Trophoblast cell (in vitro differentiated cells and primary cell): ENCODE measurements around the gene DBX2.

Experiments used
- DNase-seq, 2 donors: peaks; one replicate each; pipeline ENCODE4 v3.0.0-alpha.2; 2016
- H2AFZ ChIP-seq: 2 replicates; pipeline ENCODE4 v1.6.1; 2013; ENCODE audit warnings: low read length, moderate library complexity, mild to moderate bottlenecking; ENCODE audit not compliant: insufficient read depth, poor library complexity
- H2AK5ac ChIP-seq: 2 replicates; pipeline ENCODE4 v1.6.1; 2013; ENCODE audit warnings: mild to moderate bottlenecking, low read length
- H2BK120ac ChIP-seq: 2 replicates; pipeline ENCODE4 v1.6.1; 2013; ENCODE audit warnings: low read length, mild to moderate bottlenecking, moderate library complexity; ENCODE audit not compliant: insufficient read depth, poor library complexity
- H2BK12ac ChIP-seq: 2 replicates; pipeline ENCODE4 v1.6.1; 2013; ENCODE audit warnings: mild to moderate bottlenecking, low read length, moderate library complexity
- H2BK5ac ChIP-seq: 2 replicates; pipeline ENCODE4 v1.6.1; 2013; ENCODE audit warnings: low read length, low read depth, moderate library complexity, mild to moderate bottlenecking; ENCODE audit not compliant: poor library complexity
- H3K14ac ChIP-seq: 2 replicates; pipeline ENCODE4 v1.6.1; 2013; ENCODE audit warnings: mild to moderate bottlenecking, low read length
- H3K18ac ChIP-seq: 2 replicates; pipeline ENCODE4 v1.6.1; 2013; ENCODE audit warnings: mild to moderate bottlenecking, low read length
- H3K23ac ChIP-seq: 2 replicates; pipeline ENCODE4 v1.6.1; 2013; ENCODE audit warnings: low read length
- H3K27ac ChIP-seq: 2 replicates; pipeline ENCODE4 v1.5.1; 2013; ENCODE audit warnings: low read depth, mild to moderate bottlenecking, inconsistent platforms, low read length, moderate library complexity
- H3K27me3 ChIP-seq: 2 replicates; pipeline ENCODE4 v1.6.1; 2013; ENCODE audit warnings: inconsistent platforms, mild to moderate bottlenecking, low read length, moderate library complexity; ENCODE audit not compliant: insufficient read depth
- H3K36me3 ChIP-seq, 2 experiments: 1 replicate in 1 of 2; 2 replicates in 1 of 2; pipeline ENCODE4 v1.6.1; 2013; ENCODE audit warnings: low read length in 2 of 2, mild to moderate bottlenecking in 2 of 2, moderate library complexity in 1 of 2; ENCODE audit not compliant: insufficient read depth in 2 of 2, control insufficient read depth in 1 of 2
- H3K4ac ChIP-seq: 2 replicates; pipeline ENCODE4 v1.6.1; 2013; ENCODE audit warnings: low read depth, mild to moderate bottlenecking, low read length, moderate library complexity
- H3K4me1 ChIP-seq, 2 experiments: 1 replicate in 1 of 2; 2 replicates in 1 of 2; pipeline ENCODE4 v1.6.1; 2013; ENCODE audit warnings: low read length in 2 of 2, mild to moderate bottlenecking in 2 of 2, moderate library complexity in 1 of 2; ENCODE audit not compliant: insufficient read depth in 2 of 2, control insufficient read depth in 1 of 2
- H3K4me2 ChIP-seq: 2 replicates; pipeline ENCODE4 v1.6.1; 2013; ENCODE audit warnings: inconsistent platforms, mild to moderate bottlenecking, low read length, moderate library complexity
- H3K4me3 ChIP-seq: 2 replicates; pipeline ENCODE4 v1.5.1; 2013; ENCODE audit warnings: mild to moderate bottlenecking, low read depth, low read length, inconsistent platforms
- H3K79me1 ChIP-seq: one replicate; pipeline ENCODE4 v1.6.1; 2013; ENCODE audit warnings: low read length
- H3K79me2 ChIP-seq: 2 replicates; pipeline ENCODE4 v1.6.1; 2013; ENCODE audit warnings: low read length, mild to moderate bottlenecking; ENCODE audit not compliant: control insufficient read depth, insufficient read depth, poor library complexity
- H3K9ac ChIP-seq: 2 replicates; pipeline ENCODE4 v1.6.1; 2013; ENCODE audit warnings: mild to moderate bottlenecking, low read length
- H3K9me3 ChIP-seq: 2 replicates; pipeline ENCODE4 v1.6.1; 2013; ENCODE audit warnings: low read depth, mild to moderate bottlenecking, control low read depth, inconsistent platforms, low read length; ENCODE audit not compliant: insufficient read depth
- H4K12ac ChIP-seq: 2 replicates; pipeline ENCODE4 v1.6.1; 2013; ENCODE audit warnings: low read depth, mild to moderate bottlenecking, low read length, moderate library complexity
- H4K8ac ChIP-seq: 2 replicates; pipeline ENCODE4 v1.6.1; 2013; ENCODE audit warnings: low read depth, mild to moderate bottlenecking, low read length, moderate library complexity
- H4K91ac ChIP-seq: one replicate; pipeline ENCODE4 v1.6.1; 2013; ENCODE audit warnings: low read depth, mild to moderate bottlenecking, low read length, moderate library complexity
- WGBS: extraction: QIAGEN DNeasy Blood & Tissue Kit; methylation state at CpG from one replicate; pipeline ENCODE4 v1.1.7; 2013; ENCODE audit warnings: missing lambda C conversion rate; ENCODE audit not compliant: insufficient read length, insufficient coverage; ENCODE audit errors: extremely low coverage; 5-methylcytosine and 5-hydroxymethylcytosine counted together

DBX2 gene

GRCh38 chr12:45076417-45077026 lies 25.6 kb upstream of the DBX2 start:
- Histone ChIP-seq H3K36me3 (no peaks in the 10 kb centered on the region), H4K91ac (no peak overlapping the region), H4K12ac (no peak overlapping the region), H3K79me2 (no peaks in the 10 kb centered on the region), H2BK120ac (no peak overlapping the region), H3K14ac (no peak overlapping the region), H3K27me3 (no peaks in the 10 kb centered on the region), H2AFZ (no peak overlapping the region), H3K23ac (no peak overlapping the region), H2BK12ac (no peak overlapping the region), H3K79me1 (no peaks in the 10 kb centered on the region), H3K9ac (no peak overlapping the region), H3K18ac (no peak overlapping the region), H3K4me2 (no peak overlapping the region), H3K4ac (no peak overlapping the region), H2AK5ac (no peak overlapping the region), H3K4me1 (no peaks in the 10 kb centered on the region), H3K27ac (no peak overlapping the region), H2BK5ac (no peak overlapping the region), H4K8ac (no peak overlapping the region), H3K9me3 (no peaks in the 10 kb centered on the region), H3K4me3 (no peak overlapping the region)
- WGBS = no CpG with 5 or more reads among the region's 3 CpGs
- no peak for DNase-seq

DNA sequence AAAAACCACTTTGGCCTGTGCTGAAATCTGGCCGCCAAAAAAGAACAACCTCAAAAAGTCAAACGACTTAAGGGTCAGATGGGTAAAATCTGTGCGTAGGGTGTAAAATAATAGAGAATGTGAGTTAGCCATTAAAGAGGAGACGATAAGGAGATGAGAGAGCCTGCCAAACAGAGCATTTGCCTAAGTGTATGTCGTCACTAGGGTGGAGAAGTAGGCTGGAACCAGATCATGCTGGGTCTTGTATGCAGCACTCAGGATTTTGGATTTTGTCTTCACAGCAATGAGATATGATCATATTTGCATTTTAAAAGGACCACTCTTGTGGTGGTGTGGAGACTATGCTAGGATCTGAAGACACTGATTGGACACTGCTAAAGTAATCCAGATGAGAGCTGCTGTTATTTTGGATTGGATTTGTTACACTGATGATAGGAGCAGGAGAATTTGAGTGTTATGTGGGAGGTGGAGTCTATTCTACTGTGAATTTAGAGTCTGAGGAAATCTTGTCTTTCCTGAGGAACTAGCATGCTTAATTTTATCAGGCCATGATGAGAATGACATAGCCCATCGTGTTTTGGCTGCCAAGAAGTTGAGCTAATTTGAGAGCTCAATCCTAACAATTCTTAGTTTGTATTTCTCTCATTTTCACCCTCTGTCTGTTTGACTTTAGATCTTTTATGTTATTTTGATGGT lies 24.8 kb upstream of the DBX2 start:
- no peaks in the 10 kb centered on the region for H3K79me1 ChIP-seq
- H3K14ac ChIP-seq = no peak overlapping the region
- 100% methylated on average over 2 of the region's 6 CpGs for WGBS

GRCh38 chr12:45065125-45065626 lies 14.3 kb upstream of the DBX2 start:
- H3K79me2 ChIP-seq = no peaks in the 10 kb centered on the region
- WGBS = no CpG with 5 or more reads among the region's 12 CpGs
- no peak overlapping the region for H3K23ac ChIP-seq
- H3K4me1 ChIP-seq = no peaks in the 10 kb centered on the region
- no peak overlapping the region for H3K18ac ChIP-seq
- H2BK12ac ChIP-seq = no peak overlapping the region
- H4K8ac ChIP-seq = no peak overlapping the region
- no peaks in the 10 kb centered on the region for H3K79me1 ChIP-seq
- no peak overlapping the region for H3K4me2 ChIP-seq
- H4K12ac ChIP-seq = no peak overlapping the region
- DNase-seq = no peak
- H3K9ac ChIP-seq = no peak overlapping the region
- H2AK5ac ChIP-seq = no peak overlapping the region
- no peak overlapping the region for H4K91ac ChIP-seq
- H2BK120ac ChIP-seq = no peak overlapping the region
- no peak overlapping the region for H3K4ac ChIP-seq
- no peaks in the 10 kb centered on the region for H3K27me3 ChIP-seq
- H3K4me3 ChIP-seq = no peak overlapping the region
- peaks cover 2% of the 10 kb centered on the region for H3K9me3 ChIP-seq
- no peak overlapping the region for H2BK5ac ChIP-seq
- H3K36me3 ChIP-seq = no peaks in the 10 kb centered on the region
- no peak overlapping the region for H3K27ac ChIP-seq
- no peak overlapping the region for H3K14ac ChIP-seq
- no peak overlapping the region for H2AFZ ChIP-seq

More for the DNA sequence above, 24.8 kb upstream of the DBX2 start:
- H3K36me3 ChIP-seq = no peaks in the 10 kb centered on the region
- H3K4me1 ChIP-seq = no peaks in the 10 kb centered on the region
- no peaks in the 10 kb centered on the region for H3K9me3 ChIP-seq
- no peak overlapping the region for H3K9ac ChIP-seq
- no peak overlapping the region for H2AK5ac ChIP-seq
- no peak overlapping the region for H3K27ac ChIP-seq
- no peak overlapping the region for H3K23ac ChIP-seq
- H2AFZ ChIP-seq = no peak overlapping the region
- no peak for DNase-seq
- no peak overlapping the region for H2BK12ac ChIP-seq
- H4K12ac ChIP-seq = no peak overlapping the region
- no peak overlapping the region for H3K18ac ChIP-seq
- no peak overlapping the region for H3K4ac ChIP-seq
- H2BK120ac ChIP-seq = no peak overlapping the region
- no peak overlapping the region for H3K4me3 ChIP-seq
- no peak overlapping the region for H4K8ac ChIP-seq
- H3K4me2 ChIP-seq = peak overlapping the region; percentile 10
- H3K27me3 ChIP-seq = no peaks in the 10 kb centered on the region
- no peak overlapping the region for H2BK5ac ChIP-seq
- no peak overlapping the region for H4K91ac ChIP-seq
- H3K79me2 ChIP-seq = no peaks in the 10 kb centered on the region

GRCh38 chr12:45060976-45061375 lies 10.1 kb upstream of the DBX2 start:
- no peak overlapping the region for H3K27ac ChIP-seq
- H2BK12ac ChIP-seq = no peak overlapping the region
- H4K91ac ChIP-seq = no peak overlapping the region
- H3K23ac ChIP-seq = no peak overlapping the region
- no peak overlapping the region for H3K4ac ChIP-seq
- H3K36me3 ChIP-seq = no peaks in the 10 kb centered on the region
- no peaks in the 10 kb centered on the region for H3K4me1 ChIP-seq
- H3K9me3 ChIP-seq = peaks cover 2% of the 10 kb centered on the region
- H3K27me3 ChIP-seq = no peaks in the 10 kb centered on the region
- no peak overlapping the region for H3K4me2 ChIP-seq
- no peak overlapping the region for H3K18ac ChIP-seq
- no peak overlapping the region for H4K8ac ChIP-seq
- H2BK5ac ChIP-seq = no peak overlapping the region
- H3K79me1 ChIP-seq = no peaks in the 10 kb centered on the region
- no peak for DNase-seq
- H3K79me2 ChIP-seq = no peaks in the 10 kb centered on the region
- H2AFZ ChIP-seq = no peak overlapping the region
- no peak overlapping the region for H3K9ac ChIP-seq
- H3K4me3 ChIP-seq = no peak overlapping the region
- H2AK5ac ChIP-seq = no peak overlapping the region
- no peak overlapping the region for H2BK120ac ChIP-seq
- H3K14ac ChIP-seq = no peak overlapping the region
- H4K12ac ChIP-seq = no peak overlapping the region
